GM19438 (cell line): Measurements from ENCODE around the gene KIAA0319L.
A peak's percentile ranks its signal among the peaks of the same experiment; 100 is the strongest.

Experiments
- ATAC-seq: cut with Tn5 transposase; IDR thresholded peaks from one replicate; pipeline ENCODE4 v1.9.1; 2021; ENCODE audit warnings: low read depth; ENCODE audit not compliant: unreplicated experiment

Gene KIAA0319L

GRCh38 chr1:35539824-35540261, 17.4 kb downstream of the KIAA0319L start:
- no peak for ATAC-seq

GRCh38 chr1:35539073-35539823, 18.0 kb downstream of the KIAA0319L start:
- peak; percentile 48 for ATAC-seq

- no peak for ATAC-seq
Measured at GRCh38 chr1:35537806-35538205, 19.4 kb downstream of the KIAA0319L start.

GRCh38 chr1:35536556-35537162, 20.5 kb downstream of the KIAA0319L start:
- ATAC-seq, result no peak

- no peak for ATAC-seq
Measured at GRCh38 chr1:35535243-35535642, 22.0 kb downstream of the KIAA0319L start.

GRCh38 chr1:35533586-35533985, 23.6 kb downstream of the KIAA0319L start:
- no peak for ATAC-seq

- no peak for ATAC-seq
Measured at GRCh38 chr1:35532497-35533223, 24.5 kb downstream of the KIAA0319L start.

GRCh38 chr1:35531368-35531767, 25.8 kb downstream of the KIAA0319L start:
- ATAC-seq, result no peak

GRCh38 chr1:35530946-35531345, 26.3 kb downstream of the KIAA0319L start:
- no peak for ATAC-seq

- no peak for ATAC-seq
Measured at GRCh38 chr1:35530168-35530567, 27.0 kb downstream of the KIAA0319L start.

GRCh38 chr1:35524106-35524505, 33.1 kb downstream of the KIAA0319L start:
- ATAC-seq, result no peak

GRCh38 chr1:35519432-35519831, 37.8 kb downstream of the KIAA0319L start:
- no peak for ATAC-seq

- no peak for ATAC-seq
Measured at GRCh38 chr1:35518183-35518582, 39.0 kb downstream of the KIAA0319L start.

GRCh38 chr1:35511305-35511704, 45.9 kb downstream of the KIAA0319L start:
- ATAC-seq, result no peak

- no peak for ATAC-seq
Measured at GRCh38 chr1:35509558-35509957, 47.6 kb downstream of the KIAA0319L start.

GRCh38 chr1:35507947-35508346, 49.3 kb downstream of the KIAA0319L start:
- no peak for ATAC-seq

GRCh38 chr1:35506960-35507912, 50.0 kb downstream of the KIAA0319L start:
- ATAC-seq, result no peak

GRCh38 chr1:35505911-35506798, 51.0 kb downstream of the KIAA0319L start:
- no peak for ATAC-seq

GRCh38 chr1:35502242-35502641, 55.0 kb downstream of the KIAA0319L start:
- no peak for ATAC-seq
